Endothelial cell of umbilical vein (primary cell): ENCODE results near the gene ESRRB. TPM values are rescaled to one million over a fixed set of nuclear protein-coding genes. Genes with fewer than 3 reads are reported as not detected.

Experiments used
- BruUV-seq: library from RNA; stranded (reverse); fragments of 400-500 nt; replicated peaks from 2 replicates; lab custom pipeline; 2021; lab: Mats Ljungman, UMichigan
- CTCF ChIA-PET: fragments of 300-600, 350-600 bp; sonication (Branson Sonifier 250); formaldehyde crosslinking; loops from one replicate; lab custom pipeline; 2021; ENCODE audit warnings: antibody characterized with exemption, inconsistent platforms; lab: Charles Lee
- POLR2A ChIA-PET: fragments of 300-600, 350-600 bp; sonication (Branson Sonifier 250); formaldehyde crosslinking; loops from one replicate; lab custom pipeline; 2021; ENCODE audit warnings: antibody characterized with exemption, inconsistent platforms; lab: Charles Lee
- DNase-seq: peaks from one replicate; pipeline ENCODE4 v3.0.0-alpha.2; 2011; ENCODE audit warnings: low read depth, low spot score
- FAIRE-seq: peaks from 2 replicates; lab custom pipeline; 2011; peaks lifted over from hg19 to GRCh38; lab: Jason Lieb, UNC
- H2AFZ ChIP-seq: 2 replicates; pipeline ENCODE4 v1.6.0; 2012; ENCODE audit warnings: low read depth, low read length, control low read depth, inconsistent platforms
- H3K27ac ChIP-seq: 2 replicates; pipeline ENCODE4 v1.5.1; 2011; ENCODE audit warnings: low read depth, mild to moderate bottlenecking, control low read depth, low read length, moderate library complexity; ENCODE audit not compliant: insufficient read depth
- H3K27me3 ChIP-seq, 2 experiments: 2 replicates each; pipeline versions ENCODE4 v1.6.0 to v1.6.1; 2011; ENCODE audit warnings: low read length in 2 of 2, mixed read lengths in 1 of 2; ENCODE audit not compliant: control insufficient read depth in 2 of 2, insufficient read depth in 2 of 2
- H3K36me3 ChIP-seq, 2 experiments: 2 replicates in 1 of 2; 3 replicates in 1 of 2; pipeline ENCODE4 v1.5.1; 2011; ENCODE audit warnings: low read length in 2 of 2, mild to moderate bottlenecking in 1 of 2, moderate library complexity in 1 of 2; ENCODE audit not compliant: control insufficient read depth in 2 of 2, insufficient read depth in 2 of 2; ENCODE audit errors: extremely low read depth in 1 of 2
- H3K4me1 ChIP-seq: 3 replicates; pipeline ENCODE4 v1.5.1; 2011; ENCODE audit warnings: mild to moderate bottlenecking, low read length; ENCODE audit not compliant: control insufficient read depth, insufficient read depth; ENCODE audit errors: extremely low read depth
- H3K4me2 ChIP-seq: 2 replicates; pipeline ENCODE4 v1.6.1; 2011; ENCODE audit warnings: low read length, control low read depth, mixed read lengths; ENCODE audit not compliant: insufficient read depth
- H3K4me3 ChIP-seq, 3 experiments: fragments of 200-600 bp in 1 of 3; sonication (generic), shearing (Covaris generic) in 1 of 3; replicated peaks in 1 of 3; 2 replicates each; pipeline ENCODE4 v1.5.1; 2011 to 2016; ENCODE audit warnings: control low read depth in 3 of 3, low read length in 3 of 3, mild to moderate bottlenecking in 2 of 3, inconsistent platforms in 1 of 3, low read depth in 1 of 3, moderate library complexity in 1 of 3; ENCODE audit not compliant: insufficient read depth in 1 of 3
- H3K79me2 ChIP-seq: 2 replicates; pipeline ENCODE4 v1.6.0; 2012; ENCODE audit warnings: low read length, inconsistent platforms; ENCODE audit not compliant: control insufficient read depth, insufficient read depth
- H3K9ac ChIP-seq: replicated peaks from 2 replicates; pipeline ENCODE3; 2011; ENCODE audit warnings: low read length, control low read depth; ENCODE audit not compliant: insufficient read depth; ENCODE audit errors: extremely low read depth
- H3K9me1 ChIP-seq: replicated peaks from 3 replicates; pipeline ENCODE4 v1.6.0; 2011; ENCODE audit warnings: mild to moderate bottlenecking, low read length; ENCODE audit not compliant: control insufficient read depth, insufficient read depth; ENCODE audit errors: extremely low read depth
- H3K9me3 ChIP-seq: replicated peaks from 2 replicates; pipeline ENCODE4 v1.5.1; 2012; ENCODE audit warnings: low read length, inconsistent platforms; ENCODE audit not compliant: control insufficient read depth, insufficient read depth
- H4K20me1 ChIP-seq: replicated peaks from 2 replicates; pipeline ENCODE3; 2011; ENCODE audit warnings: mild to moderate bottlenecking, low read length; ENCODE audit not compliant: control insufficient read depth, insufficient read depth; ENCODE audit errors: extremely low read depth
- CTCF ChIP-seq, 2 donors: IDR thresholded peaks; 1 replicate in 1 of 2; 2 replicates in 1 of 2; pipeline ENCODE4 v1.5.1; 2011; ENCODE audit warnings: low read length in 2 of 2, mild to moderate bottlenecking in 2 of 2, moderate library complexity in 2 of 2, control low read depth in 1 of 2, inconsistent platforms in 1 of 2, low read depth in 1 of 2; ENCODE audit not compliant: insufficient read depth in 1 of 2; ENCODE audit errors: extremely low read depth in 1 of 2
- EZH2 ChIP-seq: IDR thresholded peaks from 2 replicates; pipeline ENCODE4 v1.6.1; 2012; ENCODE audit warnings: borderline replicate concordance, low read depth, mild to moderate bottlenecking, moderate library complexity, low read length, inconsistent platforms; ENCODE audit not compliant: severe bottlenecking
- FOS ChIP-seq: IDR thresholded peaks from 2 replicates; pipeline ENCODE4 v1.6.1; 2011; ENCODE audit warnings: mild to moderate bottlenecking, low read length, moderate library complexity, borderline replicate concordance; ENCODE audit not compliant: insufficient read depth
- GATA2 ChIP-seq: IDR thresholded peaks from 2 replicates; pipeline ENCODE4 v1.7.0; 2011; ENCODE audit warnings: low read depth, mild to moderate bottlenecking, moderate library complexity, mixed read lengths, low read length; ENCODE audit not compliant: insufficient read length, insufficient read depth
- JUN ChIP-seq: IDR thresholded peaks from 2 replicates; pipeline ENCODE4 v1.6.1; 2011; ENCODE audit warnings: borderline replicate concordance, low read depth; ENCODE audit not compliant: insufficient read length, insufficient read depth
- MAX ChIP-seq: IDR thresholded peaks from 2 replicates; pipeline ENCODE4 v1.6.1; 2011; ENCODE audit not compliant: insufficient read depth, insufficient read length
- MYC ChIP-seq: IDR thresholded peaks from one replicate; pipeline ENCODE4 v1.6.1; 2011; ENCODE audit warnings: mild to moderate bottlenecking, low read depth, low read length
- POLR2A ChIP-seq: IDR thresholded peaks from 2 replicates; pipeline ENCODE4 v1.6.1; 2012; ENCODE audit warnings: low read depth, mild to moderate bottlenecking, control low read depth, low read length
- POLR2AphosphoS5 ChIP-seq: IDR thresholded peaks from 2 replicates; pipeline ENCODE4 v1.6.1; 2012; ENCODE audit warnings: low read depth, mild to moderate bottlenecking, control low read depth, low read length, moderate library complexity; ENCODE audit not compliant: insufficient read depth
- dilution Hi-C: fragments of 300-500 bp; cut with MboI; formaldehyde crosslinking; loops from one replicate; pipeline ENCODE4 v1.15.0; 2019; ENCODE audit warnings: low sequenced_read_pairs; ENCODE audit not compliant: extremely low pct_ligation_motif_present
- intact Hi-C: fragments of 100-400 bp; cut with micrococcal nuclease; formaldehyde crosslinking; loops from one replicate; pipeline ENCODE4 v1.10.0; 2022
- polyA plus RNA-seq, 4 experiments: library from polyadenylated mRNA; depleted of rRNA in 3 of 4; stranded (reverse) in 3 of 4; unstranded in 1 of 4; fragments of >200 nt; gene quantifications; 2 replicates each; pipeline versions ENCODE4 v1.2.1 to v1.2.3, GENCODE V29; 2011 to 2012; ENCODE audit warnings: missing spikeins in 1 of 4
- total RNA-seq: library from RNA; stranded (reverse); gene quantifications from 2 replicates; pipeline ENCODE4 v1.2.3, GENCODE V29; 2021

The ESRRB gene
- total and polyA plus RNA-seq, 2 donors (not counting 3 experiments of a cell fraction or from before 2014, with no cell fraction given) = not detected

GRCh38 chr14:76472199-76472723 lies 96.3 kb downstream of the ESRRB start:
- Histone ChIP-seq H3K79me2 (no peaks in the 10 kb centered on the region), H2AFZ (no peak overlapping the region), H3K9me3 (no peaks in the 10 kb centered on the region), H3K27ac (no peak overlapping the region), H3K36me3 (no peaks in the 10 kb centered on the region), H3K27me3 (peaks cover 2 to 7% of the 10 kb centered on the region in 2 experiments), H3K9ac (no peak overlapping the region), H3K4me3 (no peak overlapping the region), H3K4me2 (no peak overlapping the region), H4K20me1 (no peaks in the 10 kb centered on the region), H3K9me1 (no peaks in the 10 kb centered on the region), H3K4me1 (no peaks in the 10 kb centered on the region)
- no TSS peak for BruUV-seq
- POLR2A ChIA-PET = no interaction called here
- CTCF ChIA-PET = interaction anchor here (1.7 kb wide), 1 partner anchor 15 kb away, joined by 6 read pairs; no protein-coding TSS in a partner anchor
- intact Hi-C loops (loop anchor here (5.0 kb wide), 1 partner anchor 175 kb away; no protein-coding TSS in a partner anchor), dilution Hi-C loops (no loop called here)
- DNase-seq = no peak
- FAIRE-seq = no peak
- TF ChIP-seq MAX (no peak), MYC (no peak), POLR2A (no peak), EZH2 (no peak), GATA2 (no peak), CTCF (IDR thresholded peaks at IDR 0.05; ENCODE audit: extremely low read depth in 1 of 2, insufficient read depth in 1 of 2, low read depth in 1 of 2, low read length in 2 of 2) (no peak), POLR2AphosphoS5 (no peak), FOS (no peak), JUN (no peak)
